UCSD-AML1 (cell line): ENCODE measurements around the gene HES6.

Experiments
- DNase-seq: peaks from one replicate; lab custom pipeline; 2025; ENCODE audit not compliant: unreplicated experiment; lab: John Stamatoyannopoulos, UW

Gene HES6

GRCh38 chr2:238235856-238236255, 4.0 kb downstream of the HES6 start:
- no peak for DNase-seq

- no peak for DNase-seq
These were observed 4.5 kb downstream of the HES6 start for GRCh38 chr2:238235331-238235732.

DNA sequence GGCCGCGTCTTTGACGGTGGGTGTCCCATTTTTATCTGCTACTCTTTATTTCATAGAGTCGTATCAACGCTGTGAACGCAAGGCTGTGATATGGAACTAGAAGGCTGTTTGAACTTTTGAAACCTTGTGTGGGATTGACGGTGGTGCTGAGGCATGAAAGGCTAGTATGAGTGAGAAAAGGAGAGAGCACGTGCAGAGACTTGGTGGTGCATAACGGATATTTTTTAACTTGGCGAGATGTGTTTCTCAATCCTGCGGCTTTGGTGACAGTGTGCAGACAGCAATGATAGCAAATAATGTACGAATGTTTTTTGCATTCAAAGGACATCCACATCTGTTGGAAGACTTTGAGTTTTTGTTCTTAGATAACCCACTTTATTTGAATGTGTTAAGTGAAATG, 6.2 kb downstream of the HES6 start:
- no peak for DNase-seq

GRCh38 chr2:238231809-238232208, 8.0 kb downstream of the HES6 start:
- no peak for DNase-seq

DNA sequence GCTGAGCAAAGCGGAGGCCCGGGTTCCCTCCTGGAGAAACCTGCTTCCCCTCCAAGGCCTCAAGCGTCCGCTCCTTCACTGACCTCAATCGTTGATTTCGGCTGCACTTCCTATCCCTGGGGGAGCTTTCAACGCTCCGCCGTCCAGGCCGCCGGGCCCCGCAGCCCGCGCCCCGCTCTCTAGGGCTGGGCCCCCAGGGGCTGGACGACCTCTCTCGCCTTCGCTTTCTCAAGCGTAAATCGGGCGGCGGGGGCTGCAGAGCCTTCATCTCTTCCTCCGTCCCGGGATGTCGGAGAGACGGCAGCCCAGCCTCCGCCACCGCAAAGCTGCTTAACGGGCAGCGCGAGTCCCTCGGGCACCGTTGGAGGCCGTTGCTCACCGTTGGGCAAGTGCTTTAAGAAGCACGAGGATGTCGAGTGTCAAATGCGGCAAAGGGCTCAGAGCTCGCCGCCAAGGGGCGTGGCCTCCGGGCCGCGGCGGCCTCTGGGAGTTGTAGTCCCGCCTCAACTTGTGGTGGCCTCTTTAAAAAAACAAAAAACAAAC, 8.5 kb downstream of the HES6 start:
- DNase-seq = peak; percentile 69

- no peak for DNase-seq
These were observed 9.1 kb downstream of the HES6 start for GRCh38 chr2:238230699-238231098.

- DNase-seq = no peak
These were observed 11.1 kb downstream of the HES6 start for GRCh38 chr2:238228700-238229099.

GRCh38 chr2:238227587-238228032, 12.2 kb downstream of the HES6 start:
- DNase-seq = no peak

DNA sequence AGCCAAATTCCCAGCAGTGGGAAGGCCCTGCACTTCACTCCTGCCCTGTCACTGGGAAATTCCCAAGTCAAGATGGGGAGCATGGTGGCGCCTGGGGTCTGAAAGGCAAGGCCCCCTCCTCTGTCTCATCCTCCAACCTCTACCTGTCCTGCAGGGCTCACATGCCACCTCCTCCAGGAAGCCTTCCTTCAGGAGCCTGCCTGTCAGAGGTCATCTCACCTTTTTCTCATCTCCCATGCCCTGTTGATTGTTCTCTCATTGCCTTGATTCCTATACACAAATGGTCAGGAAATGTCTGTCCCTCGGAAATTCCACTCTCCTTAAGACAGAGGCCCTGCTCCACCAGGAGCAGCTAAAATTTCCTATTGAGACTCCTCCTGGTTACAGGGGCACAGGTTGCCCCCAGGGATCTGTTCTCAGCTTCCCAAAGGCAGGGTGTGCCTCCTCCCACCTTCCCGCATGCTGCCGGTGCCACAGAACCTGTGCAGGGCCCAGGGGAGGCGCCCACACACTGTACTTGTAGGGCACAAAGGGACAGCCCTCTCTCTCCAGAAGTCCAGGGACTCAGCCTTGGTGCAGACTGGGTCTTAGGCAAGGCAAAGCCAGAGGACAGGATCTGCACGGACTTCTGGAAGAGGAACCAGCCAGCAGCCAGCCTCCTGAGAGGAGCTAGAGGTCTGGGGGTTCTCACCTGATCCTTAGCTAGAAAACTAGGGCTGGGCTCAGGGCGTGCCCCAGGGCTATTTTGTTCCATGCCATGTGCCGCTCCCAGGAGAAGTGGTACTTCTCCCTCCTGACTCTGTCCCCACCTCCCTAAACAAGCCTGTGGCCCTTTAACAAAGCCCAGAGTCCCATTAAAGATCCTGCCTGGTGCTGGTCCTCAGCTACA, 12.9 kb downstream of the HES6 start:
- DNase-seq = no peak

DNA sequence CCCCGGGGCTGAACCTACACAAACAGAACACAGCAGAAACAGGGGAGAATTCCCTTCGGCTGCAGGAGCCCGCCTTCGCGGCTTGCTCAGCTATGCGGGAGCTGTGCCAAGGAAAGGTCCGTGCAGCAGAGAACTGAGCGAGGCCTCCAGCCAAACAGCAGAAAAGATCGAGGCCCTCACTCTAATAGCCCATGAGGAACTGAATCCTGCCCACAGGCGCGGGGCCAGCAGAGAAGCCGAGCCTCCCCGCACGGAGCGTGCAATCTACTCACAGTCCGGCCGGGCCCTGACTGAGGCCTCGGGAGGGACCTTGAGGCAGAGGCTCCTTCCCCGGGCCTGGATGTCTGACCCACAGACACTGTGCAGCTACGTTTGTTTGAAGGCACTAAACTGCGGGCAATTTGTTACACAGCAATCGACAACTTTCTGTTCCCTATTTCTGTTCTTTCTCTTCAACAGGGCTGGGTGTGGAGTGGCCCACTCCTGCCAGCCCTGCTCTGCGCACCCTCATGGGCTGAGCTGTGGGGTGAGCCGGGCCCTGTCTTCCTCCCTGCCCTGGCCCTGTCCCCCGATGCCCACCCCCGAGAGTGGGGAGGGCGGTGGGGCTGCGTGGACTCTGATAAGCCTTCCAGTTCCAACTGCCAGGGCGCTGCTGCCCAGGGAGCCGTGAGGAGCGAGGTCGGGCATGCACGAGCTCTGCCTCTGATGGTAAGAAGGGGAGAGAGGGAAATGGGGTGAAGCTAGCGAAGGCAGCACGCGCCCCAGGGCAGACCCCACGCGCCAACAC, 13.7 kb downstream of the HES6 start:
- DNase-seq = no peak

GRCh38 chr2:238225121-238225520, 14.7 kb downstream of the HES6 start:
- DNase-seq = no peak

- DNase-seq = no peak
These were observed 15.3 kb downstream of the HES6 start for GRCh38 chr2:238224356-238225035.

GRCh38 chr2:238220892-238221521, 18.8 kb downstream of the HES6 start:
- no peak for DNase-seq

DNA sequence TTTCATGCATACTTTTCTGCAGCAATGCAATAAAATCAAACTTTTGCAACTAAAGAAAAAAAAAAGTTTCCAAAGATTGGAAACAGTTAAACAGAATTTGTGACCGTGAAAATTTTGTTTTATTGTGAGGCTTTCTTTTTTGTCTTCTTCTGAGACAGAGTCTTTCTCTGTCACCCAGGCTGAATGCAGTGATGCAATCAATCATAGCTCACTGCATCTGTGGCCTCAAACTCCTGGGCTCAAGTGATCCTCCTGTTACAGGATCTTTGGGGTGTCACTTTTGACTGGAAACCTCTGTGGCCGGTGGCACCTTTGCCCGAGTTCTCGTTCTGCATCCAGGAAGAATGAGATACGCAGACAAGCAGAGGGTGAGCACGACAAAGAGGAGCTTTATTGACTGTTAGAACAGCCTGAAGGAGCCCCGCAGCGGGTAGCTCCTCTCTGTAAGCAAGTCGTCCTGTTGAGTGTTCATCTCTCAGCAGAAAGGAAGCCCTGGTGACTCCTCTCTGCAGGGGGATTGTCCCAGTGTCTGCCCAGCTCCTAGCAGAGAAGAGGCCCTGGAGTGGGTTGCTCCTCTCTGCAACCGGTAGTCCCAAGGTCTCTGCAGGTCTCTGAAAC, 19.5 kb downstream of the HES6 start:
- DNase-seq = no peak

DNA sequence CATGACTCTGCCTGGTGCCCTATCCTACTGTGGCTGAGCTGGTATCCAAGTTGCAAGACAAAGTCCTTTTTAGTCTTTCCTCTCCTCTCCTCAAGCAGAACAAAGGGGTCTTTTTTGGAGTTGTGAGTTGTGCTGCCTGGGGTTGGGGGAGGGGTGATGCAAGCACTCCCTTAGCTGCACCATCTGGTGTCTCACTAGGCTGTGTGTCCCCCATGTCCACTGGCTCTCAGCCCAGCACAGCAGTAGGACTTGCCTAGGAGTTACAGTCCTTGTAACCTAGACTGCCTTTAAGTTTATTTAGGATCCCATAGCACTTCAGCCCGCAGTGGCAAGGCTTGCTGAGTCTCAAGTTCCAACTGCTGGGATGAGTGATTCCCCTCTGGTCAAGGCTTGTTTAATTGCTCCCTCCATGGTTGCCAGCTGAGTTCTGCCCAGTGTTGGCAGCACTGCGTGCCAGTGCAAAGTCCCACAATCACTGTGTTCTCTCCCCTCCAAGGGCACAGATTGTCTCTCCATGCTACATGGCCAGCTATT, 23.1 kb downstream of the HES6 start:
- DNase-seq = no peak

DNA sequence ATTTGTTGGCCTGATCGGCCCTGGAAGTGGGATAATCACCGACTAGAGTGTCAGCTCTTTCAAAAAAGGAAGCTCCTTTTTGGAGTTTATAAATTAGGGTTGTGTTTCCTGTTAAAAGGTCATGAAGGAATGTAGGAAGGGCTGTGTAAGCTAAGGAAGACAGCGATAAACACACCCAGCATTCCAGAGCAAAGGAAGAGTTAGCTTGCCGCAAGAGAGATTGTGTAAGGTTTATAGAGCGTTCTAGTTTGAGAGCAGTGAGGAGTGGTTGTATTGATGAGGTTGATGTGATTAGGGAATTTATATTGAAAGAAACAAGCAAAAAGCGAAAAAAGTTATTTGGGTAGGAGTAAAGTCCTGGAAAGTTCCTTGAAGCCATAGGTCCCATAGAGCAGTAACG, 32.8 kb downstream of the HES6 start:
- DNase-seq = no peak

DNA sequence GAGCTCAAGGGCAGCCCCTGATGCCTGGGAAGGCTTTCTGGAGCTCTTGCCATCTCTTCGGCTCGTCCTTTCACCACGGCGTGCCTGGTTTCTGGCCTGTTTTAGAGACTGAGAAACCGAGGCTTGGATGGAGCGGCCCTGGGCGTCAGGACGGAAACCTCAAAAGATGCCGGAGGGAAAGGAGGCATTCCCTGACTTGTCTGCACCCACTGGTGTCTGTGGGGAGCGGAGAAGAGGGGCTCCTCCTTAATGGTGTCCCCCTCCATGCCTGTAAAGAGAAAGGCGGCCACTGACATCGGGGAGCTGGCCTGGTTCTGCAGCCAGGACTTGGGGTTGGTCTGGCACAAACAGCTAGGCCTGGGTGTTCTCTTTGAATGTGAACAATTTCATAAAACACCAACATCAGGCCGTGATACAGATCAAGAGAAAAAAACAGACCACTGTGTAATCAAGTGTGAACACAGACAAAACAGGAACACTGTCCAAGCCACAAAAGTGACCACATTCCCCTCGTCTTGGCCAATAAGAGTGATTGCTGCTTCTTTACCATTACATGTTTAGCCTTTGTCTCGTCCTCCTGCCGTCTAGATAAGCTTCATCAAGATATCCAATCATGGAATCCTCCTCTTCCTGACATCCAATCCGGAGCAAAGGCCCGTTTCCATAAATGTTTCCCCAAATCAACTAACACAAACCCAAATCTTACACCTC, 35.7 kb downstream of the HES6 start:
- no peak for DNase-seq

- DNase-seq = peak; percentile 90
These were observed 36.5 kb downstream of the HES6 start, which contains the start of gene ILKAP for GRCh38 chr2:238203094-238203972. Gene ILKAP (minus strand): TSS chr2:238203695. CDS start chr2:238203553, 142 bp downstream.
